ENCODE results near the gene NANOG. TPM values are rescaled to one million over a fixed set of nuclear protein-coding genes. Genes with fewer than 3 reads are reported as not detected.
"Not testable (repeated sequence)": the region's sequence is repeated elsewhere in the genome, so short reads cannot be mapped to it uniquely, and the experiment has no call there.

Gene NANOG
- total and polyA plus RNA-seq, 5 donors, result not detected

- ATAC-seq (peak; percentile 44 to 48), DNase-seq (peak; percentile 45 to 71 (median 59))
- H3K27ac ChIP-seq (ENCODE audit: low read length); H3K9me3 ChIP-seq (ENCODE audit: control insufficient read depth, low read length); H3K4me1 ChIP-seq (ENCODE audit: control insufficient read depth, insufficient read depth, low read length); H3K27me3 ChIP-seq (ENCODE audit: control insufficient read depth, insufficient read depth); intact Hi-C loops (cut with DNase I); H3K4me3 ChIP-seq (ENCODE audit: low read length): not testable (repeated sequence)
- WGBS, result 17% methylated on average over 9 of the region's 10 CpGs
Measured at GRCh38 chr12:7839226-7839625, 50.0 kb downstream of the NANOG start.

GRCh38 chr12:7839848-7840247 is 50.6 kb downstream of the NANOG start:
- H3K27ac ChIP-seq (ENCODE audit: low read length); H3K9me3 ChIP-seq (ENCODE audit: control insufficient read depth, low read length); H3K4me3 ChIP-seq (ENCODE audit: low read length); ATAC-seq; intact Hi-C loops (cut with DNase I); DNase-seq; H3K27me3 ChIP-seq (ENCODE audit: control insufficient read depth, insufficient read depth); H3K4me1 ChIP-seq (ENCODE audit: control insufficient read depth, insufficient read depth, low read length): not testable (repeated sequence)
- 81% methylated on average over 7 of the region's 7 CpGs for WGBS

DNA sequence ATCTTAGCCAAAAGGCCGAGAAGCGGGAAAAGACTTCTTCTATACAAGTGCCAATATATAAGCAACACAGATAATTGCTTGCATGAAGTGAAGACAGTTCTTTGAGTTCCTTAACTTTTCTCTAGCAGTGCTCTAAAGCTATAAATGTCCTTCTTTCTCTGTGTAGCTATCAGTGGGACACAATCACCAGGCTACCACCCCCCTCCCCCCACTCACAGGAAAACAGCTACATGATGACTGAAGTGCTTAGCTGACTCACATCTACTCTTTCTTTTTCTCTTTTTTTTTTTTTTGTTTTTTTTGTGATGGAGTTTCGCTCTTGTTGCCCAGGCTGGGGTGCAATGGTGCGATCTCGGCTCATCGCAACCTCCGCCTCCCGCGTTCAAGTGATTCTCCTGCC is 53.2 kb downstream of the NANOG start:
- H3K27ac ChIP-seq (ENCODE audit: low read length); ATAC-seq; H3K4me3 ChIP-seq (ENCODE audit: low read length); DNase-seq; intact Hi-C loops (cut with DNase I); H3K9me3 ChIP-seq (ENCODE audit: control insufficient read depth, low read length); H3K4me1 ChIP-seq (ENCODE audit: control insufficient read depth, insufficient read depth, low read length); H3K27me3 ChIP-seq (ENCODE audit: control insufficient read depth, insufficient read depth): not testable (repeated sequence)
- 89% methylated on average over 9 of the region's 9 CpGs for WGBS

DNA sequence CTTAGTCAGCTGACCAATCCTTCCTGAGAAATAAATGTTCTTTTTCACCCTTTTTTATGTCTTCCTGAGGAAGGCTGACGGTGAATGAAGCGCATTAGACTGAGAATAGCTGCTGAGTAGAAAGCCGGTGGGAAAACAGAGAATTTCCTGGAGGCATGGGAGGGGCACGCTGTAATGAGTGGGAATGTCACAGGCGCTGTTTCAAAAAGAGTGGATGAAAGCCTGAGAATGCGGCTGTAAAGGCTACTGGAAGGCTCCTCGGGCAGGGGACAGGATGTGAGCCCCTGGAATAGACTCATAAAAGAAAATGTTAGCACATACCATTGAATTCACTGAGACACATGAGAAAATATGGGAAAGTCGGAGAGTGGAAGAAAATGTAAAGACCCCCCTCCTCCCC is 53.9 kb downstream of the NANOG start:
- H3K9me3 ChIP-seq (ENCODE audit: control insufficient read depth, low read length); H3K4me1 ChIP-seq (ENCODE audit: control insufficient read depth, insufficient read depth, low read length); intact Hi-C loops (cut with DNase I); H3K4me3 ChIP-seq (ENCODE audit: low read length); H3K27me3 ChIP-seq (ENCODE audit: control insufficient read depth, insufficient read depth); H3K27ac ChIP-seq (ENCODE audit: low read length); DNase-seq: not testable (repeated sequence)
- peak; percentile 33 to 92 for ATAC-seq
- 31% methylated on average over 5 of the region's 8 CpGs for WGBS

DNA sequence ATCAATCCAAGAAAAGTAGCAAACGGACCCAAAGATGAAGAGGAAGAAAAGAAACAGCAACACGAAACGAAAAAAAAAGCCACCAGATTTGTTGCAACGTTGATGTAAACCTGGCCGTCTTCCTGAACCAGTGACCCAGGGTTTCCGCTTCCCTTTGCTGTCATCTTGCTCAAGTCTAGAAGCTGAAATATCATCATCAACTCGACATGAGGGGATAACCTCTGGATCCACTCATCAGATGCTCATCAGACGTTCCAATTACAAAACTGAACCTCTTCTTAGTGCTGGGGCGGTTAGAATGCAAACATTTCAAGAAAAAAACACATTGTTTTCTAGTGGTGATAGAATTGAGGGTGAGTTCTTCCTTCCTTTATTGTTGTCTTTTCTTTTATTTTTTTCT is 54.4 kb downstream of the NANOG start:
- H3K27me3 ChIP-seq (ENCODE audit: control insufficient read depth, insufficient read depth); intact Hi-C loops (cut with DNase I); H3K4me3 ChIP-seq (ENCODE audit: low read length); H3K9me3 ChIP-seq (ENCODE audit: control insufficient read depth, low read length); H3K27ac ChIP-seq (ENCODE audit: low read length); DNase-seq; H3K4me1 ChIP-seq (ENCODE audit: control insufficient read depth, insufficient read depth, low read length): not testable (repeated sequence)
- ATAC-seq, result peak in 1 of 2 donors; percentile 78
- WGBS, result 30% methylated on average over 3 of the region's 9 CpGs

DNA sequence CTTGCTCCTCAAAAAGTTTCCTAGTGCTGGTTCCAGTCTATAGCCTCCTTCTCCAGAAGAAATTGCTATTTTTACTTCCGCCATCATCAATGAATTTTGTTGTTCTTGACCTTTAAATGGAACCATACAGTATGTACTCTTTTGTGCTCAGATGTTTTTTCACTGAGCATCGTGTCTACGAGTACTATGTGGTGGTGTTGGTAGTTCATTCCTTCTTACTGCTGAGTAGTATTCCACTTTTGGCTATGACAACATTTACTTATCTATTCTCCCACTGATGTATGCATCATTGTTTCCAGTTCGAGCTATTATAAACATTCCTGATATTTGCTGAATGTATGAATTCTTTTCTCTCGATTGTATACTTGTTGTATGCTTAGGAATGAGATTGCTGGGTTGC is 54.9 kb downstream of the NANOG start:
- WGBS, result 71% methylated on average over 5 of the region's 5 CpGs
- Histone ChIP-seq H3K4me1 (ENCODE audit: control insufficient read depth, insufficient read depth, low read length) (no peaks in the 10 kb centered on the region), H3K9me3 (ENCODE audit: control insufficient read depth, low read length) (no peaks in the 10 kb centered on the region), H3K27me3 (ENCODE audit: control insufficient read depth, insufficient read depth) (no peaks in the 10 kb centered on the region), H3K4me3 (ENCODE audit: low read length) (no peak overlapping the region), H3K27ac (ENCODE audit: low read length) (no peak overlapping the region)
- DNase-seq (no peak), ATAC-seq (no peak)
- intact Hi-C loops (cut with DNase I), result no loop called here

- WGBS, result 16% methylated on average over 2 of the region's 4 CpGs
- not testable (repeated sequence) for H3K27ac ChIP-seq (ENCODE audit: low read length); H3K9me3 ChIP-seq (ENCODE audit: control insufficient read depth, low read length)
Measured at GRCh38 chr12:7847226-7848097, 58.3 kb downstream of the NANOG start.

DNA sequence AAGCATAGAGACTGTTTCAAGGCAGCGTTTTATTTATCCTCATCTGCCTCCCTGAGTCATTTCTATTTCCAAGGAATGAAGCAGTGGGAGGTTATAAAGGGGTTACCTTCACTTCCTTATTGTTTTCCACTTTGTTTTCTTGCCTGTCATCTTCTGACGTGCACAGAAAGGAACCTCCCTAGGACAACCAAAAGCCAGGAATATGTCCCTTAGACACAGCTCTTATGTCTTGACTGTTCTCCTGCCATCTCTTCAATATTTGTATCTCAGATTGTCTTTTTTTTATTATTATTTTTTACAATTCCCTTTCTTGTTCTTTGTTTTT is 58.9 kb downstream of the NANOG start:
- intact Hi-C loops (cut with DNase I); H3K27me3 ChIP-seq (ENCODE audit: control insufficient read depth, insufficient read depth); H3K9me3 ChIP-seq (ENCODE audit: control insufficient read depth, low read length); H3K4me1 ChIP-seq (ENCODE audit: control insufficient read depth, insufficient read depth, low read length); H3K4me3 ChIP-seq (ENCODE audit: low read length); H3K27ac ChIP-seq (ENCODE audit: low read length); ATAC-seq; DNase-seq: not testable (repeated sequence)
- WGBS, result 33% methylated on average over 2 of the region's 2 CpGs

More at GRCh38 chr12:7847226-7848097, 58.3 kb downstream of the NANOG start:
- H3K4me1 ChIP-seq (ENCODE audit: control insufficient read depth, insufficient read depth, low read length); intact Hi-C loops (cut with DNase I); H3K27me3 ChIP-seq (ENCODE audit: control insufficient read depth, insufficient read depth); H3K4me3 ChIP-seq (ENCODE audit: low read length); DNase-seq; ATAC-seq: not testable (repeated sequence)

Other genes with a start within 250 kb of the NANOG start
- gene APOBEC1, start 123.5 kb upstream of the NANOG start, total RNA-seq, result not detected
- gene APOBEC1, start 123.5 kb upstream of the NANOG start, polyA plus RNA-seq, result not detected
- under 1 TPM in 1 of 4 donors, not detected in 3; 0.26 TPM for gene GDF3, start 93.6 kb upstream of the NANOG start, total RNA-seq
- 0.32 TPM for gene GDF3, start 93.6 kb upstream of the NANOG start, polyA plus RNA-seq
- gene DPPA3, start 78.0 kb upstream of the NANOG start, total RNA-seq, result not detected
- not detected for gene DPPA3, start 78.0 kb upstream of the NANOG start, polyA plus RNA-seq
- not detected for gene CLEC4C, start 42.0 kb upstream of the NANOG start, total RNA-seq
- not detected for gene CLEC4C, start 42.0 kb upstream of the NANOG start, polyA plus RNA-seq
- gene NANOGNB, start 24.2 kb upstream of the NANOG start, total RNA-seq, result not detected
- gene NANOGNB, start 24.2 kb upstream of the NANOG start, polyA plus RNA-seq, result not detected
- 1 to 10 TPM in 1 of 4 donors, not detected in 3; 1.4 TPM for gene SLC2A14, start 83.5 kb downstream of the NANOG start, total RNA-seq
- gene SLC2A14, start 83.5 kb downstream of the NANOG start, polyA plus RNA-seq, result not detected
- gene SLC2A3, start 146.8 kb downstream of the NANOG start, total RNA-seq, result 10 to 100 TPM; 18.5 to 29.9 (median 25.1) TPM
- gene SLC2A3, start 146.8 kb downstream of the NANOG start, polyA plus RNA-seq, result 13.6 TPM
- 10 to 100 TPM; 20.2 to 26.0 (median 22.8) TPM for gene FOXJ2, start 243.3 kb downstream of the NANOG start, total RNA-seq
- 10.0 TPM for gene FOXJ2, start 243.3 kb downstream of the NANOG start, polyA plus RNA-seq

Measured in right cardiac atrium (tissue), 5 donors.